IMR-90 (cell line): ENCODE data around the gene BOD1L1. TPM values are rescaled to one million over a fixed set of nuclear protein-coding genes. Genes with fewer than 3 reads are reported as not detected.

Experiments
- ATAC-seq: fragments of 200-7000 bp; cut with Tn5 transposase; 2 replicates; pipeline ENCODE4 v1.9.1; 2020; ENCODE audit warnings: low read depth, mild to moderate bottlenecking, moderate library complexity
- BruUV-seq: library from RNA; stranded (reverse); fragments of 400-500 nt; replicated peaks from 2 replicates; lab custom pipeline; 2021; lab: Mats Ljungman, UMichigan
- CTCF ChIA-PET: fragments of 300-600 bp; formaldehyde crosslinking; extraction: SDS; loops from one replicate; lab custom pipeline; 2021; ENCODE audit warnings: antibody characterized with exemption; lab: Yijun Ruan, JAX
- POLR2A ChIA-PET: fragments of 300-600 bp; sonication (Branson Sonifier 250); formaldehyde crosslinking; loops from one replicate; lab custom pipeline; 2022; ENCODE audit warnings: antibody characterized with exemption; ENCODE audit not compliant: unreplicated experiment; lab: Charles Lee
- DNase-seq: peaks from one replicate; pipeline ENCODE4 v3.0.0; 2013
- H2AFZ ChIP-seq: replicated peaks from 2 replicates; pipeline ENCODE3; 2013; ENCODE audit warnings: low read length, mild to moderate bottlenecking; ENCODE audit not compliant: poor library complexity
- H2AK5ac ChIP-seq: 2 replicates; pipeline ENCODE4 v1.6.1; 2013; ENCODE audit warnings: low read depth, low read length, inconsistent platforms
- H2AK9ac ChIP-seq: replicated peaks from 2 replicates; pipeline ENCODE3; 2013; ENCODE audit warnings: mild to moderate bottlenecking, low read depth, low read length, moderate library complexity; ENCODE audit not compliant: poor library complexity
- H2BK120ac ChIP-seq: 2 replicates; pipeline ENCODE4 v1.6.1; 2013; ENCODE audit warnings: low read depth, low read length, inconsistent platforms
- H2BK15ac ChIP-seq: 3 replicates; pipeline ENCODE4 v1.6.1; 2013; ENCODE audit warnings: low read depth, low read length, inconsistent platforms
- H2BK20ac ChIP-seq: 2 replicates; pipeline ENCODE4 v1.6.1; 2013; ENCODE audit warnings: low read depth, mild to moderate bottlenecking, inconsistent platforms, low read length, moderate library complexity
- H2BK5ac ChIP-seq: 2 replicates; pipeline ENCODE4 v1.6.1; 2013; ENCODE audit warnings: mild to moderate bottlenecking, low read depth, low read length, inconsistent platforms; ENCODE audit not compliant: poor library complexity, severe bottlenecking
- H3K14ac ChIP-seq: replicated peaks from 2 replicates; pipeline ENCODE4 v1.6.1; 2013; ENCODE audit warnings: low read depth, low read length, inconsistent platforms
- H3K18ac ChIP-seq: 2 replicates; pipeline ENCODE4 v1.6.1; 2013; ENCODE audit warnings: low read depth, low read length, control low read depth
- H3K23ac ChIP-seq: 2 replicates; pipeline ENCODE4 v1.6.1; 2013; ENCODE audit warnings: low read depth, low read length, inconsistent platforms
- H3K27ac ChIP-seq: 2 replicates; pipeline ENCODE4 v1.5.1; 2013; ENCODE audit warnings: mild to moderate bottlenecking, control low read depth, low read length; ENCODE audit not compliant: insufficient read depth
- H3K27me3 ChIP-seq: 2 replicates; pipeline ENCODE4 v1.6.1; 2013; ENCODE audit warnings: low read length; ENCODE audit not compliant: control insufficient read depth, insufficient read depth
- H3K36me3 ChIP-seq: 2 replicates; pipeline ENCODE4 v1.6.1; 2013; ENCODE audit warnings: low read length, mixed read lengths; ENCODE audit not compliant: control insufficient read depth, insufficient read depth
- H3K4ac ChIP-seq: 2 replicates; pipeline ENCODE4 v1.6.1; 2013; ENCODE audit warnings: low read depth, low read length, inconsistent platforms
- H3K4me1 ChIP-seq: 2 replicates; pipeline ENCODE4 v1.6.1; 2013; ENCODE audit warnings: low read length, mixed read lengths; ENCODE audit not compliant: control insufficient read depth, insufficient read depth
- H3K4me2 ChIP-seq: 2 replicates; pipeline ENCODE4 v1.6.1; 2013; ENCODE audit warnings: low read depth, mild to moderate bottlenecking, control low read depth, low read length, moderate library complexity
- H3K4me3 ChIP-seq: 2 replicates; pipeline ENCODE4 v1.5.1; 2013; ENCODE audit warnings: low read depth, mild to moderate bottlenecking, control low read depth, low read length, moderate library complexity; ENCODE audit not compliant: insufficient read depth
- H3K56ac ChIP-seq: 2 replicates; pipeline ENCODE4 v1.6.1; 2013; ENCODE audit warnings: low read length, inconsistent platforms; ENCODE audit not compliant: insufficient read depth; ENCODE audit errors: extremely low read depth
- H3K79me1 ChIP-seq, 2 experiments: 2 replicates each; pipeline ENCODE4 v1.6.1; 2013; ENCODE audit warnings: low read length in 2 of 2, inconsistent platforms in 1 of 2, low read depth in 1 of 2
- H3K9ac ChIP-seq: 2 replicates; pipeline ENCODE4 v1.6.1; 2013; ENCODE audit warnings: low read depth, low read length, control low read depth
- H3K9me1 ChIP-seq: 2 replicates; pipeline ENCODE4 v1.6.1; 2013; ENCODE audit warnings: low read length, inconsistent platforms; ENCODE audit not compliant: insufficient read depth
- H3K9me3 ChIP-seq: 2 replicates; pipeline ENCODE4 v1.6.1; 2013; ENCODE audit warnings: low read length; ENCODE audit not compliant: control insufficient read depth, insufficient read depth
- H4K20me1 ChIP-seq: 2 replicates; pipeline ENCODE4 v1.6.1; 2013; ENCODE audit warnings: low read length, inconsistent platforms; ENCODE audit not compliant: insufficient read depth
- H4K5ac ChIP-seq: 2 replicates; pipeline ENCODE4 v1.6.1; 2013; ENCODE audit warnings: mild to moderate bottlenecking, low read depth, low read length, control low read depth
- H4K8ac ChIP-seq, 2 experiments: 2 replicates each; pipeline ENCODE4 v1.6.1; 2013; ENCODE audit warnings: low read depth in 2 of 2, low read length in 2 of 2, control low read depth in 1 of 2, inconsistent platforms in 1 of 2
- H4K91ac ChIP-seq: 2 replicates; pipeline ENCODE4 v1.6.1; 2013; ENCODE audit warnings: low read depth, low read length, inconsistent platforms; ENCODE audit not compliant: insufficient read depth
- BHLHE40 ChIP-seq: fragments of 150-350 bp; IDR thresholded peaks from 2 replicates; pipeline ENCODE4 v1.6.1; 2016; ENCODE audit warnings: mild to moderate bottlenecking, low read depth, low read length
- CEBPB ChIP-seq: IDR thresholded peaks from 2 replicates; pipeline ENCODE4 v1.6.1; 2012; ENCODE audit warnings: low read depth, low read length, improper control_type of control experiment
- CHD1 ChIP-seq: IDR thresholded peaks from 2 replicates; pipeline ENCODE4 v1.6.1; 2012; ENCODE audit warnings: low read depth, low read length, improper control_type of control experiment
- CTCF ChIP-seq: conservative IDR thresholded peaks from 2 replicates; pipeline ENCODE4 v1.5.1; 2012; ENCODE audit warnings: mild to moderate bottlenecking, low read depth, low read length, improper control_type of control experiment
- ELK1 ChIP-seq: fragments of 150-350 bp; IDR thresholded peaks from 2 replicates; pipeline ENCODE4 v1.6.1; 2016; ENCODE audit warnings: low read depth, mild to moderate bottlenecking, low read length, moderate library complexity, borderline replicate concordance
- FOS ChIP-seq: fragments of 150-350 bp; IDR thresholded peaks from 2 replicates; pipeline ENCODE4 v1.6.1; 2016; ENCODE audit warnings: low read depth, low read length
- MAFK ChIP-seq: IDR thresholded peaks from 2 replicates; pipeline ENCODE4 v1.6.1; 2012; ENCODE audit warnings: low read depth, low read length, improper control_type of control experiment
- MAZ ChIP-seq: IDR thresholded peaks from 2 replicates; pipeline ENCODE4 v1.6.1; 2012; ENCODE audit warnings: low read depth, mild to moderate bottlenecking, low read length, improper control_type of control experiment, moderate library complexity, borderline replicate concordance
- MXI1 ChIP-seq: IDR thresholded peaks from 2 replicates; pipeline ENCODE4 v1.6.1; 2012; ENCODE audit warnings: low read depth, mild to moderate bottlenecking, low read length, moderate library complexity, borderline replicate concordance
- NFE2L2 ChIP-seq: fragments of 150-350 bp; IDR thresholded peaks from 2 replicates; pipeline ENCODE4 v1.6.1; 2016; ENCODE audit warnings: low read depth, mild to moderate bottlenecking, low read length
- POLR2A ChIP-seq: IDR thresholded peaks from 2 replicates; pipeline ENCODE4 v1.6.1; 2012; ENCODE audit warnings: mild to moderate bottlenecking, low read depth, low read length
- RAD21 ChIP-seq: IDR thresholded peaks from 2 replicates; pipeline ENCODE4 v1.6.1; 2012; ENCODE audit warnings: low read length, improper control_type of control experiment
- RCOR1 ChIP-seq: IDR thresholded peaks from 2 replicates; pipeline ENCODE4 v1.6.1; 2012; ENCODE audit warnings: mild to moderate bottlenecking, low read length, improper control_type of control experiment; ENCODE audit not compliant: insufficient replicate concordance
- RFX5 ChIP-seq: IDR thresholded peaks from 2 replicates; pipeline ENCODE4 v1.8.0; 2012; ENCODE audit warnings: low read depth, mild to moderate bottlenecking, low read length, moderate library complexity
- SMC3 ChIP-seq: fragments of 150-350 bp; IDR thresholded peaks from 2 replicates; pipeline ENCODE4 v1.6.1; 2016; ENCODE audit warnings: low read depth, mild to moderate bottlenecking, antibody characterized with exemption, low read length, moderate library complexity
- USF2 ChIP-seq: fragments of 150-350 bp; IDR thresholded peaks from 2 replicates; pipeline ENCODE4 v1.6.1; 2017; ENCODE audit warnings: mild to moderate bottlenecking, antibody characterized with exemption, low read length, low read depth
- WGBS, 2 experiments: methylation state at CpG; one replicate each; pipeline versions ENCODE4 v1.1.5 to v1.1.7; 2013; ENCODE audit warnings: missing lambda C conversion rate in 2 of 2; ENCODE audit not compliant: insufficient read length in 1 of 2; ENCODE audit errors: extremely low coverage in 2 of 2; 5-methylcytosine and 5-hydroxymethylcytosine counted together
- dilution Hi-C: fragments of 300-500 bp; cut with HindIII; formaldehyde crosslinking; loops from one replicate; pipeline ENCODE4 v1.14.3; 2018; ENCODE audit warnings: low sequenced_read_pairs; ENCODE audit not compliant: unreplicated experiment
- in situ Hi-C: fragments of 300-500 bp; cut with MboI; formaldehyde crosslinking; loops from 3 replicates; pipeline ENCODE4 v1.14.3; 2019; ENCODE audit warnings: low sequenced_read_pairs, inconsistent platforms, mixed read lengths
- intact Hi-C: fragments of 100-400 bp; cut with micrococcal nuclease; formaldehyde crosslinking; loops from 2 replicates; pipeline ENCODE4 v1.10.0; 2022
- polyA plus RNA-seq, 3 experiments: library from polyadenylated mRNA; depleted of rRNA; stranded (reverse); fragments of >200 nt; gene quantifications; 2 replicates each; pipeline ENCODE4 v1.2.3, GENCODE V29; 2012; ENCODE audit warnings: low replicate concordance in 1 of 3
- total RNA-seq: library from RNA; depleted of rRNA; stranded (reverse); fragments of >200 nt; gene quantifications from 2 replicates; pipeline ENCODE4 v1.2.3, GENCODE V29; 2012

The BOD1L1 gene
- total and polyA plus RNA-seq, 2 of the 4 experiments (the other 2 are of a cell fraction) = 13.5 to 26.9 TPM

- H3K18ac ChIP-seq = no peak overlapping the region
- no peak overlapping the region for H3K4me2 ChIP-seq
- H3K36me3 ChIP-seq = no peaks in the 10 kb centered on the region
- no peak overlapping the region for H3K14ac ChIP-seq
- no peaks in the 10 kb centered on the region for H3K4me1 ChIP-seq
- 10% methylated on average over 7 of the region's 13 CpGs; no CpG with 5 or more reads in 1 of the 2 experiments for WGBS, 2 experiments
- no peak overlapping the region for H3K27ac ChIP-seq
- H4K91ac ChIP-seq = no peak overlapping the region
- no peak overlapping the region for H2BK5ac ChIP-seq
- no peak overlapping the region for H2AFZ ChIP-seq
- no peak for TF ChIP-seq CEBPB
- TF ChIP-seq SMC3 = no peak
- TF ChIP-seq RAD21 = no peak
- no peak for TF ChIP-seq USF2
- no peak for TF ChIP-seq MXI1
- no peak for TF ChIP-seq BHLHE40
- no peak for TF ChIP-seq CTCF
- TF ChIP-seq ELK1 = no peak
- TF ChIP-seq CHD1 = no peak
- TF ChIP-seq MAFK = no peak
- no peak for TF ChIP-seq RCOR1
- no peak for TF ChIP-seq NFE2L2
- TF ChIP-seq POLR2A = no peak
- no peak for TF ChIP-seq FOS
- TF ChIP-seq RFX5 = no peak
- no peak for TF ChIP-seq MAZ
- dilution Hi-C loops = no loop called here
- H3K9me3 ChIP-seq = peaks cover 13% of the 10 kb centered on the region
- ATAC-seq = no peak
- H2AK5ac ChIP-seq = no peak overlapping the region
- H3K27me3 ChIP-seq = peaks cover 96% of the 10 kb centered on the region
- H2BK20ac ChIP-seq = no peak overlapping the region
- no peak for DNase-seq
- H3K4me3 ChIP-seq = no peak overlapping the region
- H2BK15ac ChIP-seq = no peak overlapping the region
- intact Hi-C loops = no loop called here
- no peak overlapping the region for H4K8ac ChIP-seq
- POLR2A ChIA-PET = no interaction called here
- no peak overlapping the region for H2AK9ac ChIP-seq
- no peak overlapping the region; the same call in 1 of the 2 replicates for H3K23ac ChIP-seq
- H3K79me1 ChIP-seq = no peaks in the 10 kb centered on the region
- H3K9ac ChIP-seq = no peak overlapping the region
- no peak overlapping the region for H3K4ac ChIP-seq
- no TSS peak for BruUV-seq
- no peaks in the 10 kb centered on the region for H3K9me1 ChIP-seq
- in situ Hi-C loops = no loop called here
- CTCF ChIA-PET = no interaction called here
- no peaks in the 10 kb centered on the region; the same call in 1 of the 2 replicates for H4K20me1 ChIP-seq
- no peak overlapping the region for H4K5ac ChIP-seq
- no peak overlapping the region for H2BK120ac ChIP-seq
- H3K56ac ChIP-seq = no peak overlapping the region
These were observed 93.7 kb downstream of the BOD1L1 start for GRCh38 chr4:13533670-13534343.
